Stimulated activated CD4-positive, alpha-beta T cell treated with anti-CD3 and anti-CD28 coated beads, Interleukin-1b, Interleukin-23, amount 100 ng/mL, for 1 hour (primary cell): Measurements from ENCODE around the gene AMER2.

Experiments
- DNase-seq, 2 donors: peaks; one replicate each; pipeline ENCODE4 v3.0.0-alpha.2; 2020; ENCODE audit warnings: low read depth in 2 of 2

AMER2 gene

GRCh38 chr13:25171517-25172302 is at the start of gene AMER2:
Gene AMER2, minus strand, starts transcription at chr13:25172288. Its CDS starts 669 bp downstream, at chr13:25171619.
- DNase-seq: no peak

GRCh38 chr13:25218019-25218418 is 45.9 kb upstream of the AMER2 start:
- DNase-seq: no peak

- no peak for DNase-seq
These were observed 45.2 kb upstream of the AMER2 start for GRCh38 chr13:25217023-25217885.

GRCh38 chr13:25215253-25215575 is 43.1 kb upstream of the AMER2 start:
- DNase-seq: no peak

GRCh38 chr13:25214491-25215252 is 42.6 kb upstream of the AMER2 start:
- DNase-seq: no peak

- DNase-seq: no peak
These were observed 41.6 kb upstream of the AMER2 start for GRCh38 chr13:25213715-25214114.

GRCh38 chr13:25210842-25211569 is 38.9 kb upstream of the AMER2 start:
- no peak for DNase-seq

- no peak for DNase-seq
These were observed 35.3 kb upstream of the AMER2 start for GRCh38 chr13:25207291-25207810.

- no peak for DNase-seq
These were observed 32.8 kb upstream of the AMER2 start for GRCh38 chr13:25204863-25205262.

- no peak for DNase-seq
These were observed 31.1 kb upstream of the AMER2 start for GRCh38 chr13:25203127-25203740.

GRCh38 chr13:25200783-25201182 is 28.7 kb upstream of the AMER2 start:
- no peak for DNase-seq

- DNase-seq: no peak
These were observed 26.6 kb upstream of the AMER2 start for GRCh38 chr13:25198647-25199046.

GRCh38 chr13:25196971-25197370 is 24.9 kb upstream of the AMER2 start:
- no peak for DNase-seq

GRCh38 chr13:25192936-25193335 is 20.8 kb upstream of the AMER2 start:
- no peak for DNase-seq

- DNase-seq: no peak
These were observed 20.4 kb upstream of the AMER2 start for GRCh38 chr13:25192489-25192888.

- no peak for DNase-seq
These were observed 20.0 kb upstream of the AMER2 start for GRCh38 chr13:25192052-25192451.

GRCh38 chr13:25190771-25191170 is 18.7 kb upstream of the AMER2 start:
- no peak for DNase-seq

- no peak for DNase-seq
These were observed 18.2 kb upstream of the AMER2 start for GRCh38 chr13:25190256-25190655.

GRCh38 chr13:25187596-25187995 is 15.5 kb upstream of the AMER2 start:
- no peak for DNase-seq

- DNase-seq: no peak
These were observed 14.1 kb upstream of the AMER2 start for GRCh38 chr13:25186187-25186586.

- DNase-seq: no peak
These were observed 9.5 kb upstream of the AMER2 start for GRCh38 chr13:25181597-25181996.
